HCT116 (cell line): Measurements from ENCODE around the gene DENND2A. TPM values are rescaled to one million over a fixed set of nuclear protein-coding genes. Genes with fewer than 3 reads are reported as not detected.
"Not testable (repeated sequence)": the region's sequence is repeated elsewhere in the genome, so short reads cannot be mapped to it uniquely, and the experiment has no call there.

ENCODE experiments used
- ATAC-seq: fragments of 200-7000 bp; cut with Tn5 transposase; 2 replicates; pipeline ENCODE4 v1.9.1; 2020; ENCODE audit warnings: mild to moderate bottlenecking, moderate library complexity
- BruUV-seq: library from RNA; stranded (reverse); fragments of 400-500 nt; replicated peaks from 2 replicates; lab custom pipeline; 2021; lab: Mats Ljungman, UMichigan
- CTCF ChIA-PET: fragments of 300-600 bp; sonication (Branson Sonifier 250); formaldehyde crosslinking; loops from one replicate; lab custom pipeline; 2021; ENCODE audit warnings: antibody characterized with exemption; lab: Charles Lee
- POLR2A ChIA-PET: fragments of 300-600, 350-600 bp; sonication (Branson Sonifier 250); formaldehyde crosslinking; loops from one replicate; lab custom pipeline; 2021; ENCODE audit warnings: antibody characterized with exemption; lab: Charles Lee
- RAD21 ChIA-PET, 2 experiments: fragments of 300-600 bp; sonication (Branson Sonifier 250); formaldehyde crosslinking; loops; one replicate each; lab custom pipeline; 2023; ENCODE audit warnings: low total read pairs in 2 of 2; ENCODE audit not compliant: uncharacterized antibody in 2 of 2, unreplicated experiment in 2 of 2, low non-redundant PET in 1 of 2; lab: Charles Lee
- DNase-seq: peaks from one replicate; pipeline ENCODE4 v3.0.0-alpha.2; 2010; ENCODE audit warnings: low read depth, low spot score
- H2AFZ ChIP-seq: fragments of 200-600 bp; shearing (Covaris generic), sonication (generic); 2 replicates; pipeline ENCODE4 v1.6.1; 2017; ENCODE audit warnings: low read depth, mixed run types, mixed read lengths, antibody characterized with exemption, low read length; ENCODE audit not compliant: poor library complexity, severe bottlenecking
- H3K27ac ChIP-seq: 2 replicates; pipeline ENCODE4 v1.5.1; 2012; ENCODE audit warnings: low read depth, low read length
- H3K27me3 ChIP-seq: fragments of 200-600 bp; sonication (generic); 2 replicates; pipeline ENCODE4 v1.6.1; 2016; ENCODE audit warnings: mixed run types, low read length, mixed read lengths; ENCODE audit not compliant: insufficient read depth
- H3K36me3 ChIP-seq, 2 experiments: fragments of 200-500 bp in 1 of 2; fragments of 200-600 bp in 1 of 2; sonication (Bioruptor generic) in 1 of 2; sonication (generic) in 1 of 2; 2 replicates each; pipeline versions ENCODE4 v1.5.1 to v1.6.1; 2014 to 2016; ENCODE audit warnings: low read length in 2 of 2, inconsistent platforms in 1 of 2, mixed read lengths in 1 of 2, mixed run types in 1 of 2; ENCODE audit not compliant: insufficient read depth in 2 of 2, control insufficient read depth in 1 of 2
- H3K4me1 ChIP-seq, 2 experiments: fragments of 200-600 bp in 1 of 2; sonication (generic) in 1 of 2; 2 replicates each; pipeline versions ENCODE4 v1.5.1 to v1.6.1; 2012 to 2017; ENCODE audit warnings: low read length in 2 of 2, inconsistent platforms in 1 of 2, mild to moderate bottlenecking in 1 of 2, mixed read lengths in 1 of 2, mixed run types in 1 of 2, moderate library complexity in 1 of 2; ENCODE audit not compliant: insufficient read depth in 2 of 2, control insufficient read depth in 1 of 2
- H3K4me2 ChIP-seq: fragments of 200-600 bp; sonication (generic); 2 replicates; pipeline ENCODE4 v1.6.1; 2017; ENCODE audit warnings: mixed run types, low read length, mixed read lengths
- H3K4me3 ChIP-seq, 2 experiments: fragments of 200-600 bp in 1 of 2; sonication (generic) in 1 of 2; replicated peaks in 1 of 2; 2 replicates each; pipeline ENCODE4 v1.5.1; 2011 to 2016; ENCODE audit warnings: low read length in 2 of 2, control low read depth in 1 of 2, low read depth in 1 of 2, mild to moderate bottlenecking in 1 of 2, mixed read lengths in 1 of 2, mixed run types in 1 of 2
- H3K79me2 ChIP-seq: fragments of 200-600 bp; sonication (generic); 2 replicates; pipeline ENCODE4 v1.6.1; 2017; ENCODE audit warnings: mild to moderate bottlenecking, mixed run types, low read length, moderate library complexity, mixed read lengths; ENCODE audit not compliant: insufficient read depth
- H3K9ac ChIP-seq: fragments of 200-600 bp; sonication (generic); 2 replicates; pipeline ENCODE4 v1.6.1; 2016; ENCODE audit warnings: low read length, mixed read lengths
- H3K9me2 ChIP-seq: fragments of 200-600 bp; sonication (generic), shearing (Covaris generic); 2 replicates; pipeline ENCODE4 v1.6.1; 2017; ENCODE audit warnings: mixed run types, mild to moderate bottlenecking, moderate library complexity; ENCODE audit not compliant: insufficient read depth
- H3K9me3 ChIP-seq, 2 experiments: fragments of 200-500 bp in 1 of 2; fragments of 200-600 bp in 1 of 2; sonication (Bioruptor generic) in 1 of 2; sonication (generic) in 1 of 2; 2 replicates each; pipeline ENCODE4 v1.6.1; 2014 to 2017; ENCODE audit warnings: low read length in 2 of 2, mixed read lengths in 2 of 2, inconsistent platforms in 1 of 2, low read depth in 1 of 2, mild to moderate bottlenecking in 1 of 2, mixed run types in 1 of 2, moderate library complexity in 1 of 2; ENCODE audit not compliant: control insufficient read depth in 1 of 2, insufficient read depth in 1 of 2
- H4K20me1 ChIP-seq: fragments of 200-600 bp; sonication (generic), shearing (Covaris generic); 2 replicates; pipeline ENCODE4 v1.6.1; 2017; ENCODE audit warnings: mixed run types, mild to moderate bottlenecking, moderate library complexity; ENCODE audit not compliant: insufficient read depth
- CBX3 ChIP-seq: IDR thresholded peaks from 2 replicates; pipeline ENCODE4 v1.6.1; 2012; ENCODE audit warnings: low read depth
- ELF1 ChIP-seq: IDR thresholded peaks from 2 replicates; pipeline ENCODE4 v1.6.1; 2012; ENCODE audit warnings: low read depth, borderline replicate concordance
- MAX ChIP-seq: IDR thresholded peaks from 2 replicates; pipeline ENCODE4 v1.6.1; 2012
- RAD21 ChIP-seq: IDR thresholded peaks from 2 replicates; pipeline ENCODE4 v1.6.1; 2012; ENCODE audit warnings: low read depth, mild to moderate bottlenecking
- TCF7L2 ChIP-seq: IDR thresholded peaks from 2 replicates; pipeline ENCODE4 v1.7.0; 2011; ENCODE audit warnings: borderline replicate concordance, inconsistent platforms; ENCODE audit not compliant: insufficient read depth, insufficient read length; ENCODE audit errors: extremely low read depth
- ZBTB33 ChIP-seq: IDR thresholded peaks from 2 replicates; pipeline ENCODE4 v1.6.1; 2011; ENCODE audit warnings: mild to moderate bottlenecking, low read length, moderate library complexity; ENCODE audit not compliant: insufficient replicate concordance; ENCODE audit errors: extremely low read depth
- ZFX ChIP-seq: fragments of 450-650 bp; IDR thresholded peaks from 2 replicates; pipeline ENCODE4 v1.6.1; 2017
- ZNF274 ChIP-seq: fragments of 200-500 bp; sonication (Bioruptor generic); IDR thresholded peaks from 2 replicates; pipeline ENCODE4 v1.6.1; 2014; ENCODE audit warnings: mild to moderate bottlenecking, low read depth, low read length, inconsistent platforms
- intact Hi-C: fragments of 100-400 bp; cut with micrococcal nuclease; formaldehyde crosslinking; loops from 2 replicates; pipeline ENCODE4 v1.10.0; 2022
- total RNA-seq: library from RNA; stranded (reverse); gene quantifications from one replicate; pipeline ENCODE4 v1.2.1, GENCODE V29; 2021; ENCODE audit not compliant: unreplicated experiment

DENND2A gene
- total RNA-seq, 1 experiment from 2014 or later: 0.12 TPM

GRCh38 chr7:140557069-140557468, 83.5 kb downstream of the DENND2A start (continued):
- no peak for TF ChIP-seq ZBTB33
- no peak for TF ChIP-seq ZFX
- TF ChIP-seq ELF1: no peak
- TF ChIP-seq RAD21: no peak
- no peak for TF ChIP-seq ZNF274
- TF ChIP-seq MAX: no peak
- TF ChIP-seq CBX3: no peak
- TF ChIP-seq TCF7L2: no peak

- RAD21 ChIA-PET, H2AFZ ChIP-seq, H3K27me3 ChIP-seq, DNase-seq, H3K4me3 ChIP-seq, intact Hi-C loops, H3K9me2 ChIP-seq, H3K79me2 ChIP-seq, H3K4me2 ChIP-seq, H3K9me3 ChIP-seq, ATAC-seq, H3K9ac ChIP-seq, H4K20me1 ChIP-seq, POLR2A ChIA-PET, BruUV-seq, H3K27ac ChIP-seq, H3K4me1 ChIP-seq, CTCF ChIA-PET, H3K36me3 ChIP-seq: not testable (repeated sequence)
These were observed 87.4 kb downstream of the DENND2A start for GRCh38 chr7:140553236-140553635.
